Upper lobe of right lung (tissue), 1 donor: ENCODE measurements around the gene PLEKHG3. TPM values are rescaled to one million over a fixed set of nuclear protein-coding genes. Genes with fewer than 3 reads are reported as not detected.

ENCODE experiments used
- ATAC-seq: fragments of 200-7000 bp; cut with Tn5 transposase; one replicate; pipeline ENCODE4 v1.9.1; 2020; ENCODE audit warnings: mild to moderate bottlenecking, moderate library complexity
- DNase-seq: peaks from one replicate; pipeline ENCODE4 v3.0.0-alpha.2; 2020
- H3K27ac ChIP-seq: fragments of 200-600 bp; one replicate; pipeline ENCODE4 v1.8.0; 2022
- H3K27me3 ChIP-seq: fragments of 200-600 bp; one replicate; pipeline ENCODE4 v1.8.0; 2022; ENCODE audit warnings: mild to moderate bottlenecking
- H3K36me3 ChIP-seq: fragments of 200-600 bp; one replicate; pipeline ENCODE4 v1.8.0; 2022
- H3K4me1 ChIP-seq: fragments of 200-600 bp; one replicate; pipeline ENCODE4 v1.8.0; 2022
- H3K4me3 ChIP-seq: fragments of 200-600 bp; one replicate; pipeline ENCODE4 v1.8.0; 2022; ENCODE audit warnings: mild to moderate bottlenecking
- H3K9me3 ChIP-seq: fragments of 200-600 bp; one replicate; pipeline ENCODE4 v1.8.0; 2022
- intact Hi-C: fragments of 100-400 bp; cut with DNase I; formaldehyde crosslinking; loops from one replicate; pipeline ENCODE4 v1.11.0; 2022
- total RNA-seq: library from RNA; stranded (reverse); fragmentation: NEBNext Ultra II Directional; extraction: Animal tissue kit (Norgen Biotek cat#: 25700); gene quantifications from one replicate; pipeline ENCODE4 v1.2.1, GENCODE V29; 2021
- TF ChIP-seq, protein P1 (sequence below): fragments of 200-600 bp; IDR thresholded peaks from one replicate; pipeline ENCODE4 v1.8.0; 2022; ENCODE audit warnings: antibody characterized with exemption
- donor health status: DM: no; HTN: yes; CAD: no; lungs with severe emphysema.

The PLEKHG3 gene
- total RNA-seq, 1 donor from 2014 or later, result 34.5 TPM

DNA sequence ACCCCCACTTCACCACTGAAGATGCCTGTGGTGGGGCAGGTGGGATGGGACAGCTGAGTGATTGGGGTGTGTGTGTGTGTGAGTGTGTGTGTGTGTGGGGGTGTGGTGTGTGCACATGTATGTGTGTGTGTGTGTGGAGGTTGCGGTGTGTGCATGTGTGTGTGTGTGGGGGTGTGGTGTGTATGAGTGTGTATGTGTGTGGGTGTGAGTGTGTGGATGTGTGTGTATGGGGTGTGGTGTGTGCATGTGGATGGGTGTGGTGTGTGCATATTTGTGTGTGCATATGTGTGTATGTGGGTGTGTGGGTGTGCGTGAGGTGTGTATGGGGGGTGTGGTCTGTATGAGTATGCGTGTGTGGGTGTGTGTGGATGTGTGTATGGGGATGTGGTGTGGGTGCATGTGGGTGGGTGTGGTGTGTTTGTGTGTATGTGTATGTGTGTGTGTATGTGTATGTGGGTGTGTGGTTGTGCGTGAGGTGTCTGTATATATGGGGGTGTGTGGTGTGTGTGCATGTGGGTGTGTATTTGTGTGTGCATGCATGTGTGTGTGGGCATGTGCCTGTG lies 61.6 kb downstream of the PLEKHG3 start:
- DNase-seq (no peak), ATAC-seq (no peak)
- H3K27me3 ChIP-seq, result no peaks in the 10 kb centered on the region
- intact Hi-C loops, result no loop called here
- peaks cover 23% of the 10 kb centered on the region for H3K4me1 ChIP-seq
- H3K27ac ChIP-seq, result no peak overlapping the region
- TF ChIP-seq, protein P1, sequence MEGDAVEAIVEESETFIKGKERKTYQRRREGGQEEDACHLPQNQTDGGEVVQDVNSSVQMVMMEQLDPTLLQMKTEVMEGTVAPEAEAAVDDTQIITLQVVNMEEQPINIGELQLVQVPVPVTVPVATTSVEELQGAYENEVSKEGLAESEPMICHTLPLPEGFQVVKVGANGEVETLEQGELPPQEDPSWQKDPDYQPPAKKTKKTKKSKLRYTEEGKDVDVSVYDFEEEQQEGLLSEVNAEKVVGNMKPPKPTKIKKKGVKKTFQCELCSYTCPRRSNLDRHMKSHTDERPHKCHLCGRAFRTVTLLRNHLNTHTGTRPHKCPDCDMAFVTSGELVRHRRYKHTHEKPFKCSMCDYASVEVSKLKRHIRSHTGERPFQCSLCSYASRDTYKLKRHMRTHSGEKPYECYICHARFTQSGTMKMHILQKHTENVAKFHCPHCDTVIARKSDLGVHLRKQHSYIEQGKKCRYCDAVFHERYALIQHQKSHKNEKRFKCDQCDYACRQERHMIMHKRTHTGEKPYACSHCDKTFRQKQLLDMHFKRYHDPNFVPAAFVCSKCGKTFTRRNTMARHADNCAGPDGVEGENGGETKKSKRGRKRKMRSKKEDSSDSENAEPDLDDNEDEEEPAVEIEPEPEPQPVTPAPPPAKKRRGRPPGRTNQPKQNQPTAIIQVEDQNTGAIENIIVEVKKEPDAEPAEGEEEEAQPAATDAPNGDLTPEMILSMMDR, result no peak
- H3K4me3 ChIP-seq, result no peak overlapping the region
- H3K36me3 ChIP-seq, result no peaks in the 10 kb centered on the region
- H3K9me3 ChIP-seq, result no peaks in the 10 kb centered on the region

DNA sequence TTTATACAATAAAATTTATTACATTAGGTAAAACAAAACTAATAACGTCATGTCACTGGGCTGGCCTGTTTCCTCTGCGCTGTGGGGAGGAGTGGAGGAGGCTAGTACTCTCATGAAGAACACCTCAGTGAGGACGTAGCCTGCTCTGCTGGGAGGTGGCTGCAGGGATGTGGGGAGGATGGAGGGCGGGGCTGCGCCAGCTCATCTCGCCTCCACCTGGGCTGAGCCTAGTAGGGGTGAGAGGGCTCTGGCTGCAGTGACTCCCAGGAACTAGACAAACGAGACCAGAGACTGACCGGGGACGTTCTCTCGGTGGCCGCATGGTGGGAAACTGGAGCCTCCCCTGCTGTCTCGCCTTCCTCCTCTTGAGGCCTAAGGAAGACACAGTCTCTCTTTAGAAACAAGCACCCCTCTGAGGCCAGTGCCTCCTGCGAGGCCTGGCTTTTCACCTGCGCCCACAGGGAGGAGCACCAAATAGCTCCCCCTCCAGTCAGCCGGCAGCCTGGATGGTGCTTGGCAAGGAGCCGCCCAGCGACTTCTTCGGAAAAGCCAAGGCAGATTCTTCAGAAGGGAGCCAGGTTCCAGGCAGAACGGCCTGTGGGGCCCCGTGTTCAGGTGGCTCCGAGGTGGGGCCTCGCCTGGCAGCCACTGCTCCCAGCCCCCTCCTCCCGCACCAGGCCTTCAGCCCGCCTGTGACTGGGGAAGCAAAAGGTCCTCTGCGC lies 62.4 kb downstream of the PLEKHG3 start:
- Histone ChIP-seq H3K4me3 (no peak overlapping the region), H3K9me3 (no peaks in the 10 kb centered on the region), H3K36me3 (no peaks in the 10 kb centered on the region), H3K27ac (no peak overlapping the region), H3K4me1 (peaks cover 17% of the 10 kb centered on the region), H3K27me3 (no peaks in the 10 kb centered on the region)
- DNase-seq (no peak), ATAC-seq (no peak)
- TF ChIP-seq, protein P1, result no peak
- intact Hi-C loops, result no loop called here

GRCh38 chr14:64767215-64767964 lies 63.2 kb downstream of the PLEKHG3 start:
- Histone ChIP-seq H3K27me3 (no peaks in the 10 kb centered on the region), H3K36me3 (no peaks in the 10 kb centered on the region), H3K4me3 (no peak overlapping the region), H3K4me1 (peaks cover 9% of the 10 kb centered on the region), H3K27ac (no peak overlapping the region), H3K9me3 (no peaks in the 10 kb centered on the region)
- TF ChIP-seq, protein P1, result no peak
- DNase-seq, result no peak
- intact Hi-C loops, result no loop called here
- ATAC-seq, result no peak

GRCh38 chr14:64768401-64769095 lies 64.3 kb downstream of the PLEKHG3 start:
- TF ChIP-seq, protein P1, result no peak
- H3K4me3 ChIP-seq, result no peak overlapping the region
- H3K4me1 ChIP-seq, result peaks cover 3% of the 10 kb centered on the region
- DNase-seq (no peak), ATAC-seq (no peak)
- no peaks in the 10 kb centered on the region for H3K36me3 ChIP-seq
- no peaks in the 10 kb centered on the region for H3K27me3 ChIP-seq
- intact Hi-C loops, result no loop called here
- no peaks in the 10 kb centered on the region for H3K9me3 ChIP-seq
- no peak overlapping the region for H3K27ac ChIP-seq

GRCh38 chr14:64769096-64770020 lies 65.1 kb downstream of the PLEKHG3 start:
- no peak overlapping the region for H3K4me3 ChIP-seq
- H3K36me3 ChIP-seq, result no peaks in the 10 kb centered on the region
- H3K9me3 ChIP-seq, result no peaks in the 10 kb centered on the region
- intact Hi-C loops, result no loop called here
- TF ChIP-seq, protein P1, result no peak
- DNase-seq (no peak), ATAC-seq (no peak)
- H3K27ac ChIP-seq, result no peak overlapping the region
- no peaks in the 10 kb centered on the region for H3K27me3 ChIP-seq
- H3K4me1 ChIP-seq, result no peaks in the 10 kb centered on the region
